Germinal center (tissue), 1 donor: Measurements from ENCODE around the gene PEDS1.
A peak's percentile ranks its signal among the peaks of the same experiment; 100 is the strongest.
"Not testable (repeated sequence)": the region's sequence is repeated elsewhere in the genome, so short reads cannot be mapped to it uniquely, and the experiment has no call there.

Experiments used
- DNase-seq: peaks from one replicate; pipeline ENCODE4 v3.0.0; 2012; ENCODE audit warnings: mixed read lengths, low spot score

PEDS1 gene

GRCh38 chr20:50113420-50114224, 39.9 kb downstream of the PEDS1 start:
- DNase-seq, result no peak

- DNase-seq, result peak; percentile 96
Measured at GRCh38 chr20:50112512-50113419, 40.8 kb downstream of the PEDS1 start, which contains the start of gene UBE2V1. UBE2V1 (minus strand) TSS chr20:50113150; CDS start chr20:50113128, 22 bp downstream.

GRCh38 chr20:50111829-50112495, 41.6 kb downstream of the PEDS1 start:
- no peak for DNase-seq

DNA sequence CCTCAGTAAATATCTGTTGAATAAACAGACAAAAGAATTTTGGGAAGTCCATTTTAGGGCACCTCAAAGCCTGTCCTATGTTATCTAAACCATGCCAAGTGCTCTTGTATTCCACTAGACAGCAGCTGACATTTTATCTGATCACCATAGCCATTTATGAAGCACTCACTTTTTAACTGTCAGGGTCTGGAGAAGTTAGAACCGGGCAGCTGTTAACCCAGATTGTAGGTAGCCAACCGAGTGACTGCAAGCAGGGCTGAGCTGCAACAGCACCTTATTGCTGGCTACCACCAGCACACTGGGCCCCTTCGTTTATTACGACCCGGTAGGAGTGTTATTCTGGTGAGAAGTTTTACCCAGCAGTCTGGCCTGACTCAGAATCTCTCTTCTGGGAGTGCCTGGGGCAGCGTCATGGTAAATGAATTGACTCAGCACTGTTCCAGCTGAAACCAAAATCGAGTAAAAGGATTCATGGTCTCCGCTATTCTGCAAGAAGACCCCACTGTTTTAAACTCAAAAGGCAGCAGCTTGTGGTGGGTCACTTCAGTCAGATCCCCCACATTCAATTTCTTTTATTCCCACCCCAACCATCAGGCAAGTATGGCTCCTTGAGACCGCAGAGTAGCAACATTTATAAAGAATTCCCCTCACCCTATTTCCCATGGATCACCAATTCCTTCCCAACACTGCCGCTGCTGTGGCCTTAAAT, 42.2 kb downstream of the PEDS1 start:
- DNase-seq, result no peak

DNA sequence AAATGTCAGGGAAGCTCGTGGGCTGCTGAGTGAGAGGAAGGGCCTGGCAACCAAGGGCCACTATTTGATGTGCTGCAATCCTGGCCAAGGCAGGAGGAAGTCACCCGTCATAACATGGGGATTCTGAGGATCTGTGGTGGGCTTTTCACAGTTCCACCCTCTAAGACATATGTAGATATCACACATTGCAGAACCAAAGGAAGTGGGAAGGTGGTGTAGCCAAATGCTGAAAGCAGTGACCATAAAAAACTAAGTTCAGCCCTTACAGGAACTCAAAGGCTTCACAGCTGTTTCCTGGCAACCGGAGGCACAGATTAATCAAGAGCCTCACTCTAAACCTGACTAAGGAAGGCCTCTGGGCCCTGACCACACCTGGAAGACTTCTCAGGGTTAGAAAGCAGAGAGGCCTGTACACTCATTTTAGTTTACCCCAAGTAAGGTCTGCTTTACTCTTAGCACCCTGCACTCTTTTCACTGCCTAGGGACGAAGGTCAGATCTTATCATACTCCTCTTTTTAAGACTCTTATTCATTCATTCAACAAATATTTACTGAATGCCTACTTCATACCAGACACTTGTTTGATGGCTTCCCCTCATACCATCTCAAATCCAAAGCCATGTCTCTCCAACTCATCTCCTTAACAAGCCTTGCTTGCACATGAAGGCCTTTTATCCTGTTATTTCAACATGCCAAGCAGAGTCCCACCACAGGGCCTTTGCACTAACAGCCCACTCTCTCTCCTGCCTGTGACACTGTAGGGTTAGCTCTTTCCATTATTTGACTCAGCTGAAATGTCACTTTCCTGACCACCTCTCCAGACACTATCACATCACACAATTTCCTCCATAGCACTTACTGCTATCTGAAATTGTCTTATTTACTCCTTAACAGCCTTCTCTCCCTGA, 43.1 kb downstream of the PEDS1 start:
- DNase-seq, result peak; percentile 44

DNA sequence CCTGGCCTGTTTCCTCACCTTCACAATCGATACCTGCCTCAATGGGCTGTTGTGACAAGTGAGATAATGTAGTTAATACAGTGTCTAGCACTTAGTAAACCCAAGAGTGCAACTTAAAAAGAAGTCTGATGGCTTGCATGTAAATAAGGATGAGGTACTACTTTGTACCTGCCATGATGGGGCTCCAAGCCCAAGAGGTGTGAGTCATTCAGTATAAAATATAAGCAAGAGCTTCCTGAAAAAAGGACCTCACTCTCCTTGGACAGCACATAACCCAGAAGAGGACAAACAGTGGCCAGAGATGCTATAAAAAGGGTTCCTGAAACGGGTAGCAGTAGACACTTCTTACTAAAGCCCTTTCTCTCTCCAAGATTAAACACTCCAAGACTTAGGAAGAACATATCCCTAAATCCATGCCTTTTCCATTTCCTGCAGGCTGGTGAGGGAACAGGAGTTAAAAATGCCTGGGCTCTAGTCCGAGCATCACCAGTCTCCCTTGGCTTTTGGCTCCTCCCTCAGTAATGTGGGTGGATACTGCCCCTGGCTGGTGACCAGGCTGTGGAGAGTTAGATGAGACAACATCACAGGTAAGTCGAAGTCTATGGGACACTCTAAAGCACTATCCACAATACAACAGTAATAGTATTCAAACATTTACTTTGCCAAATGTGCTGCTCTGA, 44.8 kb downstream of the PEDS1 start:
- no peak for DNase-seq

DNA sequence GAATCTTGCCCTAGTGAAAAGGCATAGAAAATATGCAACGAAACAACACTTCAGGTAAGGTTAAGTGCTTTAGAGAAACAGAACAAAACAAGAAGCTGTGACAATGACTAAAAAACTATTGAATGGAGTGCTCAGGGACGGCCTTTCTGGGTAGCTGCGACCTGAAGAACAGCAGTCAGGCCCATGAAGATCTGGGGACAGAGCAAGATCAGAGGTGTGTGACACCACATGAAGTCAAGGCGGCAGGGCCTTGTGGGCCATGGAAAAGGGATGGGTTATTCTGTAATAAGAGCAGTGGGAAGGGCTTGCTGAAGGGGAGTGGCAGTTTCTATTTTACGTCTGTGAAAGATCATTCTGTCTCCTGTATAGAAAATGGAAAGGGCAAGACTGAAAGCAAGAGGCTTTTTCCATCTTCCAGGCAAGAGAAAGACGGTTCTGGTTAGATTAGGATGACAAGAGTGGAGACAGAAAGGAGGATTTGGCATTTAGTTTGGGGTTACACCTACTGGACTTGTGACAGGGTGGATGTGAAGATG, 45.7 kb downstream of the PEDS1 start:
- no peak for DNase-seq

DNA sequence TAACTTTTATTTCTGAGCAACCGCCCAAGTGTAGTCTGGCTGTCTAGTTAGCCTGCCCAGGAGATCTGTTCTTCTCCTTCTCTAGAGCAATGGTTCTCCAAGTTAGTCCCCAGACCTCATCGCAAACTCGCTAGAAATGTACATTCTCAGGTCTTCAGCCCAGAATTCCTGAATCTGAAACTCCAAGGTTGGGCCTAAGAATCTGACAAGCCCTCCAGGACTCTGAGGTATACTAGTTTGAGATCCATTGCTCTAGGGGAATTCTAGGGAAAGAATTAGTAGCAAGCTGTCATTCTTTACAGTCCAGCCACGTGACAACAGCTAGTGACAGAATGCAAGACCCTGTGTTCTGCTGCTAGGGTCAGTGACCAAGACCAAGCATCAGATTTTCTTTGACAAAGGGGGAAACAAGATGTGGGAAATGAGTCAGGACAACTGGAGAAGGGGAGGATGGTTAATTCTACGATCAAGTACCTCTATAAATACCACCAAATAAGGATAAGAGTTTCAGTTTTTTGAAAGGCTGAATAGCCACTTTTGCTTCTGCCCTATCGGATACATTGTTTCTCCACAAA, 46.4 kb downstream of the PEDS1 start:
- no peak for DNase-seq

- DNase-seq, result not testable (repeated sequence)
Measured at GRCh38 chr20:50106669-50107068, 46.9 kb downstream of the PEDS1 start.
